IMR-90 (cell line): Measurements from ENCODE around the gene PAX3. TPM values are rescaled to one million over a fixed set of nuclear protein-coding genes. Genes with fewer than 3 reads are reported as not detected.

Source experiments
- ATAC-seq: fragments of 200-7000 bp; cut with Tn5 transposase; 2 replicates; pipeline ENCODE4 v1.9.1; 2020; ENCODE audit warnings: low read depth, mild to moderate bottlenecking, moderate library complexity
- BruUV-seq: library from RNA; stranded (reverse); fragments of 400-500 nt; replicated peaks from 2 replicates; lab custom pipeline; 2021; lab: Mats Ljungman, UMichigan
- CTCF ChIA-PET: fragments of 300-600 bp; formaldehyde crosslinking; extraction: SDS; loops from one replicate; lab custom pipeline; 2021; ENCODE audit warnings: antibody characterized with exemption; lab: Yijun Ruan, JAX
- POLR2A ChIA-PET: fragments of 300-600 bp; sonication (Branson Sonifier 250); formaldehyde crosslinking; loops from one replicate; lab custom pipeline; 2022; ENCODE audit warnings: antibody characterized with exemption; ENCODE audit not compliant: unreplicated experiment; lab: Charles Lee
- DNase-seq: peaks from one replicate; pipeline ENCODE4 v3.0.0; 2013
- H2AFZ ChIP-seq: replicated peaks from 2 replicates; pipeline ENCODE3; 2013; ENCODE audit warnings: low read length, mild to moderate bottlenecking; ENCODE audit not compliant: poor library complexity
- H2AK5ac ChIP-seq: 2 replicates; pipeline ENCODE4 v1.6.1; 2013; ENCODE audit warnings: low read depth, low read length, inconsistent platforms
- H2AK9ac ChIP-seq: replicated peaks from 2 replicates; pipeline ENCODE3; 2013; ENCODE audit warnings: mild to moderate bottlenecking, low read depth, low read length, moderate library complexity; ENCODE audit not compliant: poor library complexity
- H2BK120ac ChIP-seq: 2 replicates; pipeline ENCODE4 v1.6.1; 2013; ENCODE audit warnings: low read depth, low read length, inconsistent platforms
- H2BK15ac ChIP-seq: 3 replicates; pipeline ENCODE4 v1.6.1; 2013; ENCODE audit warnings: low read depth, low read length, inconsistent platforms
- H2BK20ac ChIP-seq: 2 replicates; pipeline ENCODE4 v1.6.1; 2013; ENCODE audit warnings: low read depth, mild to moderate bottlenecking, inconsistent platforms, low read length, moderate library complexity
- H2BK5ac ChIP-seq: 2 replicates; pipeline ENCODE4 v1.6.1; 2013; ENCODE audit warnings: mild to moderate bottlenecking, low read depth, low read length, inconsistent platforms; ENCODE audit not compliant: poor library complexity, severe bottlenecking
- H3K14ac ChIP-seq: replicated peaks from 2 replicates; pipeline ENCODE4 v1.6.1; 2013; ENCODE audit warnings: low read depth, low read length, inconsistent platforms
- H3K18ac ChIP-seq: 2 replicates; pipeline ENCODE4 v1.6.1; 2013; ENCODE audit warnings: low read depth, low read length, control low read depth
- H3K23ac ChIP-seq: 2 replicates; pipeline ENCODE4 v1.6.1; 2013; ENCODE audit warnings: low read depth, low read length, inconsistent platforms
- H3K27ac ChIP-seq: 2 replicates; pipeline ENCODE4 v1.5.1; 2013; ENCODE audit warnings: mild to moderate bottlenecking, control low read depth, low read length; ENCODE audit not compliant: insufficient read depth
- H3K27me3 ChIP-seq: 2 replicates; pipeline ENCODE4 v1.6.1; 2013; ENCODE audit warnings: low read length; ENCODE audit not compliant: control insufficient read depth, insufficient read depth
- H3K36me3 ChIP-seq: 2 replicates; pipeline ENCODE4 v1.6.1; 2013; ENCODE audit warnings: low read length, mixed read lengths; ENCODE audit not compliant: control insufficient read depth, insufficient read depth
- H3K4ac ChIP-seq: 2 replicates; pipeline ENCODE4 v1.6.1; 2013; ENCODE audit warnings: low read depth, low read length, inconsistent platforms
- H3K4me1 ChIP-seq: 2 replicates; pipeline ENCODE4 v1.6.1; 2013; ENCODE audit warnings: low read length, mixed read lengths; ENCODE audit not compliant: control insufficient read depth, insufficient read depth
- H3K4me2 ChIP-seq: 2 replicates; pipeline ENCODE4 v1.6.1; 2013; ENCODE audit warnings: low read depth, mild to moderate bottlenecking, control low read depth, low read length, moderate library complexity
- H3K4me3 ChIP-seq: 2 replicates; pipeline ENCODE4 v1.5.1; 2013; ENCODE audit warnings: low read depth, mild to moderate bottlenecking, control low read depth, low read length, moderate library complexity; ENCODE audit not compliant: insufficient read depth
- H3K56ac ChIP-seq: 2 replicates; pipeline ENCODE4 v1.6.1; 2013; ENCODE audit warnings: low read length, inconsistent platforms; ENCODE audit not compliant: insufficient read depth; ENCODE audit errors: extremely low read depth
- H3K79me1 ChIP-seq, 2 experiments: 2 replicates each; pipeline ENCODE4 v1.6.1; 2013; ENCODE audit warnings: low read length in 2 of 2, inconsistent platforms in 1 of 2, low read depth in 1 of 2
- H3K9ac ChIP-seq: 2 replicates; pipeline ENCODE4 v1.6.1; 2013; ENCODE audit warnings: low read depth, low read length, control low read depth
- H3K9me1 ChIP-seq: 2 replicates; pipeline ENCODE4 v1.6.1; 2013; ENCODE audit warnings: low read length, inconsistent platforms; ENCODE audit not compliant: insufficient read depth
- H3K9me3 ChIP-seq: 2 replicates; pipeline ENCODE4 v1.6.1; 2013; ENCODE audit warnings: low read length; ENCODE audit not compliant: control insufficient read depth, insufficient read depth
- H4K20me1 ChIP-seq: 2 replicates; pipeline ENCODE4 v1.6.1; 2013; ENCODE audit warnings: low read length, inconsistent platforms; ENCODE audit not compliant: insufficient read depth
- H4K5ac ChIP-seq: 2 replicates; pipeline ENCODE4 v1.6.1; 2013; ENCODE audit warnings: mild to moderate bottlenecking, low read depth, low read length, control low read depth
- H4K8ac ChIP-seq, 2 experiments: 2 replicates each; pipeline ENCODE4 v1.6.1; 2013; ENCODE audit warnings: low read depth in 2 of 2, low read length in 2 of 2, control low read depth in 1 of 2, inconsistent platforms in 1 of 2
- H4K91ac ChIP-seq: 2 replicates; pipeline ENCODE4 v1.6.1; 2013; ENCODE audit warnings: low read depth, low read length, inconsistent platforms; ENCODE audit not compliant: insufficient read depth
- BHLHE40 ChIP-seq: fragments of 150-350 bp; IDR thresholded peaks from 2 replicates; pipeline ENCODE4 v1.6.1; 2016; ENCODE audit warnings: mild to moderate bottlenecking, low read depth, low read length
- CEBPB ChIP-seq: IDR thresholded peaks from 2 replicates; pipeline ENCODE4 v1.6.1; 2012; ENCODE audit warnings: low read depth, low read length, improper control_type of control experiment
- ELK1 ChIP-seq: fragments of 150-350 bp; IDR thresholded peaks from 2 replicates; pipeline ENCODE4 v1.6.1; 2016; ENCODE audit warnings: low read depth, mild to moderate bottlenecking, low read length, moderate library complexity, borderline replicate concordance
- MAFK ChIP-seq: IDR thresholded peaks from 2 replicates; pipeline ENCODE4 v1.6.1; 2012; ENCODE audit warnings: low read depth, low read length, improper control_type of control experiment
- MXI1 ChIP-seq: IDR thresholded peaks from 2 replicates; pipeline ENCODE4 v1.6.1; 2012; ENCODE audit warnings: low read depth, mild to moderate bottlenecking, low read length, moderate library complexity, borderline replicate concordance
- RAD21 ChIP-seq: IDR thresholded peaks from 2 replicates; pipeline ENCODE4 v1.6.1; 2012; ENCODE audit warnings: low read length, improper control_type of control experiment
- RCOR1 ChIP-seq: IDR thresholded peaks from 2 replicates; pipeline ENCODE4 v1.6.1; 2012; ENCODE audit warnings: mild to moderate bottlenecking, low read length, improper control_type of control experiment; ENCODE audit not compliant: insufficient replicate concordance
- RFX5 ChIP-seq: IDR thresholded peaks from 2 replicates; pipeline ENCODE4 v1.8.0; 2012; ENCODE audit warnings: low read depth, mild to moderate bottlenecking, low read length, moderate library complexity
- USF2 ChIP-seq: fragments of 150-350 bp; IDR thresholded peaks from 2 replicates; pipeline ENCODE4 v1.6.1; 2017; ENCODE audit warnings: mild to moderate bottlenecking, antibody characterized with exemption, low read length, low read depth
- WGBS, 2 experiments: methylation state at CpG; one replicate each; pipeline versions ENCODE4 v1.1.5 to v1.1.7; 2013; ENCODE audit warnings: missing lambda C conversion rate in 2 of 2; ENCODE audit not compliant: insufficient read length in 1 of 2; ENCODE audit errors: extremely low coverage in 2 of 2; 5-methylcytosine and 5-hydroxymethylcytosine counted together
- dilution Hi-C: fragments of 300-500 bp; cut with HindIII; formaldehyde crosslinking; loops from one replicate; pipeline ENCODE4 v1.14.3; 2018; ENCODE audit warnings: low sequenced_read_pairs; ENCODE audit not compliant: unreplicated experiment
- in situ Hi-C: fragments of 300-500 bp; cut with MboI; formaldehyde crosslinking; loops from 3 replicates; pipeline ENCODE4 v1.14.3; 2019; ENCODE audit warnings: low sequenced_read_pairs, inconsistent platforms, mixed read lengths
- intact Hi-C: fragments of 100-400 bp; cut with micrococcal nuclease; formaldehyde crosslinking; loops from 2 replicates; pipeline ENCODE4 v1.10.0; 2022
- polyA plus RNA-seq, 3 experiments: library from polyadenylated mRNA; depleted of rRNA; stranded (reverse); fragments of >200 nt; gene quantifications; 2 replicates each; pipeline ENCODE4 v1.2.3, GENCODE V29; 2012; ENCODE audit warnings: low replicate concordance in 1 of 3
- total RNA-seq: library from RNA; depleted of rRNA; stranded (reverse); fragments of >200 nt; gene quantifications from 2 replicates; pipeline ENCODE4 v1.2.3, GENCODE V29; 2012

Gene PAX3
- total and polyA plus RNA-seq, 2 of the 4 experiments (the other 2 are of a cell fraction): not detected

GRCh38 chr2:222269132-222269531 lies 29.7 kb downstream of the PAX3 start:
- CTCF ChIA-PET: no interaction called here
- in situ Hi-C loops (no loop called here), dilution Hi-C loops (no loop called here), intact Hi-C loops (no loop called here)
- POLR2A ChIA-PET: no interaction called here
- no peak overlapping the region for H3K18ac ChIP-seq
- H2BK120ac ChIP-seq: no peak overlapping the region
- no peak overlapping the region for H2AK5ac ChIP-seq
- H4K20me1 ChIP-seq: no peaks in the 10 kb centered on the region
- BruUV-seq: no TSS peak
- no peak overlapping the region for H4K5ac ChIP-seq
- no peaks in the 10 kb centered on the region for H3K79me1 ChIP-seq
- no peak overlapping the region for H3K4me3 ChIP-seq
- H3K4me2 ChIP-seq: no peak overlapping the region
- no peak overlapping the region for H2AFZ ChIP-seq
- H3K23ac ChIP-seq: no peak overlapping the region
- no peak overlapping the region for H3K4ac ChIP-seq
- H2BK20ac ChIP-seq: no peak overlapping the region
- no peak overlapping the region for H3K27ac ChIP-seq
- H2AK9ac ChIP-seq: no peak overlapping the region
- H3K14ac ChIP-seq: no peak overlapping the region
- no peaks in the 10 kb centered on the region; the same call in 1 of the 2 replicates for H3K9me1 ChIP-seq
- ATAC-seq (no peak), DNase-seq (no peak)
- H4K91ac ChIP-seq: no peak overlapping the region
- H3K27me3 ChIP-seq: no peaks in the 10 kb centered on the region
- H2BK15ac ChIP-seq: no peak overlapping the region
- H4K8ac ChIP-seq: no peak overlapping the region
- TF ChIP-seq CEBPB (no peak), RAD21 (no peak), MAFK (no peak), USF2 (no peak), ELK1 (no peak), BHLHE40 (no peak), RFX5 (no peak), MXI1 (no peak), RCOR1 (no peak)
- WGBS, 2 experiments: 20% methylated on average over 1 of the region's 9 CpGs; no CpG with 5 or more reads in 1 of the 2 experiments
- no peaks in the 10 kb centered on the region for H3K36me3 ChIP-seq
- no peak overlapping the region for H3K56ac ChIP-seq
- no peaks in the 10 kb centered on the region for H3K4me1 ChIP-seq
- H2BK5ac ChIP-seq: no peak overlapping the region
- H3K9ac ChIP-seq: no peak overlapping the region
- H3K9me3 ChIP-seq: no peaks in the 10 kb centered on the region
